ENCODE measurements around the gene GOLGA1. TPM values are rescaled to one million over a fixed set of nuclear protein-coding genes. Genes with fewer than 3 reads are reported as not detected.

Gene GOLGA1
- total and polyA plus RNA-seq, 10 of the 15 experiments (the other 5 are each of a cell fraction or from before 2014, with no cell fraction given): 2.9 to 14.1 (median 8.1) TPM

- TF ChIP-seq GABPA (IDR thresholded peaks at IDR 0.05; ENCODE audit: low read depth) (no peak), EGR1 (IDR thresholded peaks at IDR 0.05; ENCODE audit: borderline replicate concordance in 1 of 2, low read depth in 2 of 2, low read length in 2 of 2) (no peak), ZNF687 (IDR thresholded peaks at IDR 0.05) (no peak), CEBPZ (IDR thresholded peaks at IDR 0.05; ENCODE audit: low read depth, low read length) (no peak), IKZF1 (conservative IDR thresholded peaks at IDR 0.05) (peak; percentile 77), ASH2L (IDR thresholded peaks at IDR 0.05; ENCODE audit: borderline replicate concordance, low read depth) (no peak), PAX5 (IDR thresholded peaks at IDR 0.05; ENCODE audit: borderline replicate concordance, low read depth, low read length) (no peak), SREBF1 (IDR thresholded peaks at IDR 0.05; ENCODE audit: low read length) (no peak), FOXM1 (IDR thresholded peaks at IDR 0.05; ENCODE audit: low read depth, low read length) (no peak), YBX1 (IDR thresholded peaks at IDR 0.05) (no peak), POU2F2 (IDR thresholded peaks at IDR 0.05; ENCODE audit: borderline replicate concordance, low read depth, low read length) (0 out of 3 replicates have a peak, but pooled peaks have one; percentile 18), MYC (IDR thresholded peaks at IDR 0.05; ENCODE audit: insufficient read depth, insufficient read length, insufficient replicate concordance, low read length, severe bottlenecking) (no peak), SMC3 (IDR thresholded peaks at IDR 0.05; ENCODE audit: borderline replicate concordance, low read length) (peak; percentile 91), NR2C1 (IDR thresholded peaks at IDR 0.05) (no peak), RB1 (IDR thresholded peaks at IDR 0.05; ENCODE audit: borderline replicate concordance) (peak; percentile 93; the same call in 1 of the 2 replicates), ATF3 (IDR thresholded peaks at IDR 0.05; ENCODE audit: borderline replicate concordance, extremely low read depth, low read depth, low read length) (no peak), TCF7 (IDR thresholded peaks at IDR 0.05; ENCODE audit: borderline replicate concordance) (no peak)
- TF ChIP-seq, protein P1, sequence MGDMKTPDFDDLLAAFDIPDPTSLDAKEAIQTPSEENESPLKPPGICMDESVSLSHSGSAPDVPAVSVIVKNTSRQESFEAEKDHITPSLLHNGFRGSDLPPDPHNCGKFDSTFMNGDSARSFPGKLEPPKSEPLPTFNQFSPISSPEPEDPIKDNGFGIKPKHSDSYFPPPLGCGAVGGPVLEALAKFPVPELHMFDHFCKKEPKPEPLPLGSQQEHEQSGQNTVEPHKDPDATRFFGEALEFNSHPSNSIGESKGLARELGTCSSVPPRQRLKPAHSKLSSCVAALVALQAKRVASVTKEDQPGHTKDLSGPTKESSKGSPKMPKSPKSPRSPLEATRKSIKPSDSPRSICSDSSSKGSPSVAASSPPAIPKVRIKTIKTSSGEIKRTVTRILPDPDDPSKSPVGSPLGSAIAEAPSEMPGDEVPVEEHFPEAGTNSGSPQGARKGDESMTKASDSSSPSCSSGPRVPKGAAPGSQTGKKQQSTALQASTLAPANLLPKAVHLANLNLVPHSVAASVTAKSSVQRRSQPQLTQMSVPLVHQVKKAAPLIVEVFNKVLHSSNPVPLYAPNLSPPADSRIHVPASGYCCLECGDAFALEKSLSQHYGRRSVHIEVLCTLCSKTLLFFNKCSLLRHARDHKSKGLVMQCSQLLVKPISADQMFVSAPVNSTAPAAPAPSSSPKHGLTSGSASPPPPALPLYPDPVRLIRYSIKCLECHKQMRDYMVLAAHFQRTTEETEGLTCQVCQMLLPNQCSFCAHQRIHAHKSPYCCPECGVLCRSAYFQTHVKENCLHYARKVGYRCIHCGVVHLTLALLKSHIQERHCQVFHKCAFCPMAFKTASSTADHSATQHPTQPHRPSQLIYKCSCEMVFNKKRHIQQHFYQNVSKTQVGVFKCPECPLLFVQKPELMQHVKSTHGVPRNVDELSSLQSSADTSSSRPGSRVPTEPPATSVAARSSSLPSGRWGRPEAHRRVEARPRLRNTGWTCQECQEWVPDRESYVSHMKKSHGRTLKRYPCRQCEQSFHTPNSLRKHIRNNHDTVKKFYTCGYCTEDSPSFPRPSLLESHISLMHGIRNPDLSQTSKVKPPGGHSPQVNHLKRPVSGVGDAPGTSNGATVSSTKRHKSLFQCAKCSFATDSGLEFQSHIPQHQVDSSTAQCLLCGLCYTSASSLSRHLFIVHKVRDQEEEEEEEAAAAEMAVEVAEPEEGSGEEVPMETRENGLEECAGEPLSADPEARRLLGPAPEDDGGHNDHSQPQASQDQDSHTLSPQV (IDR thresholded peaks at IDR 0.05): peak; percentile 82; the same call in 1 of the 2 replicates
Observed at GRCh38 chr9:124852829-124853531, 87.9 kb downstream of the GOLGA1 start, which contains the start of gene WDR38 (continued).
